HEK293 (cell line): ENCODE measurements around the gene RPS6KA4.

ENCODE experiments used
- CTCF ChIA-PET: fragments of 350-600 bp; formaldehyde crosslinking; extraction: SDS; loops from one replicate; lab custom pipeline; 2021; ENCODE audit warnings: antibody characterized with exemption; lab: Yijun Ruan, JAX
- POLR2A ChIA-PET: fragments of 300-600 bp; formaldehyde crosslinking; extraction: SDS; loops from one replicate; lab custom pipeline; 2020; ENCODE audit warnings: antibody characterized with exemption, inconsistent platforms; lab: Yijun Ruan, JAX
- H3K27ac ChIP-seq: fragments of 200-500 bp; sonication (Bioruptor generic); 2 replicates; pipeline ENCODE4 v1.5.1; 2014; ENCODE audit warnings: low read depth, low read length, control low read depth, inconsistent platforms; ENCODE audit errors: extremely low read depth
- H3K36me3 ChIP-seq, 2 experiments: fragments of 200-500 bp in 1 of 2; sonication (Bioruptor generic) in 1 of 2; 1 replicate in 1 of 2; 2 replicates in 1 of 2; pipeline ENCODE4 v1.5.1; 2014 to 2017; ENCODE audit warnings: inconsistent platforms in 2 of 2, low read length in 2 of 2; ENCODE audit not compliant: control insufficient read depth in 2 of 2, insufficient read depth in 1 of 2
- H3K4me1 ChIP-seq: fragments of 200-500 bp; sonication (Bioruptor generic); 2 replicates; pipeline ENCODE4 v1.5.1; 2014; ENCODE audit warnings: mild to moderate bottlenecking, low read length, inconsistent platforms; ENCODE audit not compliant: control insufficient read depth, insufficient read depth
- H3K4me3 ChIP-seq: 2 replicates; pipeline ENCODE4 v1.5.1; 2011; ENCODE audit warnings: low read depth, mild to moderate bottlenecking, control low read depth, low read length, moderate library complexity
- H3K9me3 ChIP-seq: fragments of 200-500 bp; sonication (Bioruptor generic); 2 replicates; pipeline ENCODE4 v1.5.1; 2014; ENCODE audit warnings: low read depth, low read length, inconsistent platforms; ENCODE audit not compliant: control insufficient read depth, insufficient read depth
- GFI1B ChIP-seq: fragments of 450-650 bp; formaldehyde crosslinking; IDR thresholded peaks from 2 replicates; pipeline ENCODE4 v1.5.1; 2016; ENCODE audit warnings: missing biosample characterization, missing genetic modification characterization
- TCF7L2 ChIP-seq: IDR thresholded peaks from 2 replicates; pipeline ENCODE4 v1.6.1; 2011; ENCODE audit warnings: low read depth, mild to moderate bottlenecking, inconsistent platforms, low read length, moderate library complexity, borderline replicate concordance
- ZBTB1 ChIP-seq: fragments of 450-650 bp; formaldehyde crosslinking; IDR thresholded peaks from 2 replicates; pipeline ENCODE4 v1.5.1; 2016; ENCODE audit warnings: missing biosample characterization, missing genetic modification characterization
- ZFHX2 ChIP-seq: fragments of 450-650 bp; formaldehyde crosslinking; conservative IDR thresholded peaks from 2 replicates; pipeline ENCODE4 v1.5.1; 2016; ENCODE audit warnings: missing biosample characterization, missing genetic modification characterization
- ZNF114 ChIP-seq: fragments of 450-650 bp; formaldehyde crosslinking; IDR thresholded peaks from 2 replicates; pipeline ENCODE4 v1.5.0; 2017; ENCODE audit warnings: missing biosample characterization, missing genetic modification characterization
- ZNF510 ChIP-seq: fragments of 450-650 bp; formaldehyde crosslinking; IDR thresholded peaks from 2 replicates; pipeline ENCODE4 v1.5.1; 2018; ENCODE audit warnings: mild to moderate bottlenecking, missing genetic modification characterization, missing biosample characterization; ENCODE audit not compliant: insufficient replicate concordance
- ZNF596 ChIP-seq: fragments of 450-650 bp; IDR thresholded peaks from 2 replicates; pipeline ENCODE4 v1.5.0; 2018; ENCODE audit warnings: missing biosample characterization, mild to moderate bottlenecking, missing genetic modification characterization, moderate library complexity
- ZNF600 ChIP-seq: fragments of 450-650 bp; formaldehyde crosslinking; IDR thresholded peaks from 2 replicates; pipeline ENCODE4 v1.5.1; 2016; ENCODE audit warnings: missing biosample characterization, missing genetic modification characterization
- ZNF843 ChIP-seq: fragments of 450-650 bp; formaldehyde crosslinking; IDR thresholded peaks from 2 replicates; pipeline ENCODE4 v1.5.1; 2016; ENCODE audit warnings: missing biosample characterization, missing genetic modification characterization
- TF ChIP-seq, protein P1 (sequence below): fragments of 450-650 bp; formaldehyde crosslinking; IDR thresholded peaks from 2 replicates; pipeline ENCODE4 v1.5.1; 2016; ENCODE audit warnings: missing biosample characterization, missing genetic modification characterization
- TF ChIP-seq, protein P2 (sequence below): fragments of 450-650 bp; formaldehyde crosslinking; IDR thresholded peaks from 2 replicates; pipeline ENCODE4 v1.5.1; 2016; ENCODE audit warnings: missing biosample characterization, missing genetic modification characterization
- TF ChIP-seq, protein P3 (sequence below): fragments of 450-650 bp; formaldehyde crosslinking; IDR thresholded peaks from 2 replicates; pipeline ENCODE4 v1.5.1; 2016; ENCODE audit warnings: missing biosample characterization, missing genetic modification characterization

RPS6KA4 gene

DNA sequence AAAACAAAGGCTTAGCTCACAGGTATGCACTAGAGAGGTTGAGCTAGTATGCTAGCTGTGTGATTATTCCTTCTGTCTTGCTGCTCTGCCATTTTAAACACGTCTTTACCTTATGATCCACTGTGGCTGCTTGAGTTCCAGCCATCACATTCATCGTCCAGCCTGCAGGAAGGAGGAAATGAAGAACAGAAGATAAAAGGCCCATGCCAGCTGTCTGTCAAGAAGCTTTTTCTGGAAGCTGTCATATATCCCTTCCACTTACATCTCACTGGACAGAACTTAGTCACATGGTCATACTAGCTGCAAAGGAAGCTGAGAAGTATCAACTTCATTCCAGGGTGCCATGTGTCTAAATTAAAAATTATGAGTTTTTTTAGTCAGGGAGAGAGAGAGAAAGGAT is 31.6 kb upstream of the RPS6KA4 start:
- CTCF ChIA-PET = interaction anchor here (0.7 to 1.2 kb wide), 2 partner anchors 10 to 151 kb away, joined by 3 read pairs; partner anchors contain the start of genes PRDX5 and TRMT112
- POLR2A ChIA-PET = interaction anchor here (0.6 to 1.5 kb wide), 2 partner anchors 10 to 112 kb away, joined by 3 to 5 read pairs; partner anchors contain the start of genes PRDX5 and TRMT112
- H3K36me3 ChIP-seq = peaks cover 0 to 11% of the 10 kb centered on the region in 2 experiments; a peak in 1 of 3 replicates
- no peak overlapping the region for H3K4me3 ChIP-seq
- H3K4me1 ChIP-seq = no peaks in the 10 kb centered on the region
- H3K9me3 ChIP-seq = no peaks in the 10 kb centered on the region
- no peak overlapping the region for H3K27ac ChIP-seq
- TF ChIP-seq, protein P1, sequence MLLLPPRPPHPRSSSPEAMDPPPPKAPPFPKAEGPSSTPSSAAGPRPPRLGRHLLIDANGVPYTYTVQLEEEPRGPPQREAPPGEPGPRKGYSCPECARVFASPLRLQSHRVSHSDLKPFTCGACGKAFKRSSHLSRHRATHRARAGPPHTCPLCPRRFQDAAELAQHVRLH (tag by site-specific recombination) = 0 out of 2 replicates have a peak, but pooled peaks have one; percentile 43
- TF ChIP-seq ZNF843 (tag by site-specific recombination) = no peak
- TF ChIP-seq ZNF596 (tag by site-specific recombination) = no peak

DNA sequence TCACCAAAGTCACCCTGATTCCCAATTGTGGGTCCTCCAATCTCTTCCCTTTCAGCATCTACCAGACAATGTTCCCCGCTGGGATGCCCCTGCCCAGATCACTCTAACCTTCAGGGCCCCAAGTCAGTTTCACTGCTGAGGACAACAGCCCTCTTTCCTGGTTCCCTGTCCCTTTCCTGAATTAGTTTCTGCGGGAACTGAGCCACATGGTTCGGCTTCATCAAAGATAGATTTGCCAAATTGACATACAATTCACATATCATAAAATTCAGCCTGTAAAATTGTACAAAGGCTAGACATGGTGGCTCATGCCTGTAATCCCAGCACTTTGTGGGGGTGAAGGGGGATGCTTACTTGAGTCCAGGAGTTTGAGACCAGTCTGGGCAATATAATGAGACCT is 31.0 kb upstream of the RPS6KA4 start:
- POLR2A ChIA-PET = interaction anchor here (0.6 to 1.5 kb wide), 2 partner anchors 10 to 113 kb away, joined by 3 to 5 read pairs; partner anchors contain the start of genes PRDX5 and TRMT112
- CTCF ChIA-PET = no interaction called here
- no peak overlapping the region for H3K27ac ChIP-seq

DNA sequence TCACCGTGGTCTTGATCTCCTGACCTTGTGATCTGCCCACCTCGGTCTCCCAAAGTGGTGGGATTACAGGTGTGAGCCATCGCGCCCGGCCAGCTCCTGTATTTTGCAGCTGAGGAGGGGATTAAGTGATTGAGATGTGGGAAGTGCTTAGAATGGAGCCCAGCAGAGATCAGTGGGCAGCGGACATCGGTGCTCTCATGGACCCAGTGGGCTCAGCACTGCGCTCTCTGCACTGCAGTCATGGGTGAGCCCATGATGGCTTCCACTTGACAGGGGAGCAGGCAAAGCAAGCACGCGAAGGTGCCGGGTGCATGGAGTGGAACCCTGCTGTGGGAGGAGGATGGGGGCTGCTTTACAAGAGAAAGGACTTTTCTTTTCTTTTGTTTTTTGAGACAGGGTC is 28.1 kb upstream of the RPS6KA4 start:
- no peak for TF ChIP-seq ZNF600 (tag by site-specific recombination)
- CTCF ChIA-PET = interaction anchor here (0.6 to 9.6 kb wide), 14 partner anchors 8 to 782 kb away, joined by 3 to 81 read pairs (median 6); partner anchors contain the start of genes ESRRA, PRDX5, RPS6KA4 and TRMT112

More for the DNA sequence above, 31.0 kb upstream of the RPS6KA4 start:
- TF ChIP-seq, protein P2, sequence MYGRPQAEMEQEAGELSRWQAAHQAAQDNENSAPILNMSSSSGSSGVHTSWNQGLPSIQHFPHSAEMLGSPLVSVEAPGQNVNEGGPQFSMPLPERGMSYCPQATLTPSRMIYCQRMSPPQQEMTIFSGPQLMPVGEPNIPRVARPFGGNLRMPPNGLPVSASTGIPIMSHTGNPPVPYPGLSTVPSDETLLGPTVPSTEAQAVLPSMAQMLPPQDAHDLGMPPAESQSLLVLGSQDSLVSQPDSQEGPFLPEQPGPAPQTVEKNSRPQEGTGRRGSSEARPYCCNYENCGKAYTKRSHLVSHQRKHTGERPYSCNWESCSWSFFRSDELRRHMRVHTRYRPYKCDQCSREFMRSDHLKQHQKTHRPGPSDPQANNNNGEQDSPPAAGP (tag by site-specific recombination) = no peak
- TF ChIP-seq, protein P3, sequence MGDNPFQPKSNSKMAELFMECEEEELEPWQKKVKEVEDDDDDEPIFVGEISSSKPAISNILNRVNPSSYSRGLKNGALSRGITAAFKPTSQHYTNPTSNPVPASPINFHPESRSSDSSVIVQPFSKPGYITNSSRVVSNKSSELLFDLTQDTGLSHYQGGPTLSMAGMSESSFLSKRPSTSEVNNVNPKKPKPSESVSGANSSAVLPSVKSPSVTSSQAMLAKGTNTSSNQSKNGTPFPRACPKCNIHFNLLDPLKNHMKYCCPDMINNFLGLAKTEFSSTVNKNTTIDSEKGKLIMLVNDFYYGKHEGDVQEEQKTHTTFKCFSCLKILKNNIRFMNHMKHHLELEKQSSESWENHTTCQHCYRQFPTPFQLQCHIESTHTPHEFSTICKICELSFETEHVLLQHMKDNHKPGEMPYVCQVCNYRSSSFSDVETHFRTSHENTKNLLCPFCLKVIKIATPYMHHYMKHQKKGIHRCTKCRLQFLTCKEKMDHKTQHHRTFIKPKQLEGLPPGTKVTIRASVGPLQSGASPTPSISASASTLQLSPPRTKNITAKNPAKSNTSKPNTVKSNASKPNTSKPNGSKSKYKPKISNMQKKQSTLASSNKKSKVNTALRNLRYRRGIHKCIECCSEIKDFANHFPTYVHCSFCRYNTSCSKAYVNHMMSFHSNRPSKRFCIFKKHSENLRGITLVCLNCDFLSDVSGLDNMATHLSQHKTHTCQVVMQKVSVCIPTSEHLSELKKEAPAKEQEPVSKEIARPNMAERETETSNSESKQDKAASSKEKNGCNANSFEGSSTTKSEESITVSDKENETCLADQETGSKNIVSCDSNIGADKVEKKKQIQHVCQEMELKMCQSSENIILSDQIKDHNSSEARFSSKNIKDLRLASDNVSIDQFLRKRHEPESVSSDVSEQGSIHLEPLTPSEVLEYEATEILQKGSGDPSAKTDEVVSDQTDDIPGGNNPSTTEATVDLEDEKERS (tag by site-specific recombination) = no peak
- TF ChIP-seq ZNF510 (no peak), ZNF114 (no peak), ZFHX2 (tag by site-specific recombination) (no peak), GFI1B (no peak), TCF7L2 (no peak), ZBTB1 (tag by site-specific recombination) (no peak)
- Histone ChIP-seq H3K4me3 (no peak overlapping the region), H3K9me3 (no peaks in the 10 kb centered on the region), H3K4me1 (no peaks in the 10 kb centered on the region), H3K36me3 (peaks cover 0 to 5% of the 10 kb centered on the region in 2 experiments; a peak in 1 of 3 replicates)

More for the DNA sequence above, 28.1 kb upstream of the RPS6KA4 start:
- Histone ChIP-seq H3K36me3 (no peaks in the 10 kb centered on the region), H3K4me3 (no peak overlapping the region), H3K9me3 (no peaks in the 10 kb centered on the region), H3K4me1 (no peaks in the 10 kb centered on the region), H3K27ac (no peak overlapping the region)
- POLR2A ChIA-PET = interaction anchor here (2.8 kb wide), 1 partner anchor 14 kb away, joined by 18 read pairs; the partner anchor contains the start of genes PRDX5 and TRMT112
